B cell (primary cell): ENCODE results near the gene NTPCR. TPM values are rescaled to one million over a fixed set of nuclear protein-coding genes. Genes with fewer than 3 reads are reported as not detected.

Experiments used
- ATAC-seq: fragments of 200-7000 bp; cut with Tn5 transposase; one replicate; pipeline ENCODE4 v1.10.0; 2021; ENCODE audit warnings: low read depth, mild to moderate bottlenecking, moderate number of reproducible peaks, moderate library complexity
- CTCF ChIA-PET: fragments of 350-600 bp; sonication (Branson Sonifier 250); formaldehyde crosslinking; loops from one replicate; lab custom pipeline; 2021; ENCODE audit warnings: antibody characterized with exemption, inconsistent platforms; lab: Charles Lee
- POLR2A ChIA-PET: fragments of 350-600 bp; sonication (Branson Sonifier 250); formaldehyde crosslinking; loops from one replicate; lab custom pipeline; 2021; ENCODE audit warnings: antibody characterized with exemption; lab: Charles Lee
- DNase-seq: peaks from one replicate; pipeline ENCODE4 v3.0.0; 2013
- H2AFZ ChIP-seq: 2 replicates; pipeline ENCODE4 v1.6.1; 2012; ENCODE audit warnings: mild to moderate bottlenecking, low read depth, low read length; ENCODE audit not compliant: insufficient read depth, poor library complexity, severe bottlenecking
- H3K27ac ChIP-seq, 2 donors: 1 replicate in 1 of 2; 2 replicates in 1 of 2; pipeline ENCODE4 v1.5.1; 2012 to 2013; ENCODE audit warnings: low read length in 2 of 2, mild to moderate bottlenecking in 2 of 2, moderate library complexity in 1 of 2
- H3K27me3 ChIP-seq, 4 experiments: fragments of 200-600 bp in 1 of 4; sonication (generic) in 1 of 4; replicated peaks in 1 of 4; 1 replicate in 2 of 4; 2 replicates in 2 of 4; pipeline versions ENCODE4 v1.6.1 to v1.7.0; 2013 to 2016; ENCODE audit warnings: low read length in 3 of 4, mild to moderate bottlenecking in 2 of 4, mixed read lengths in 1 of 4, moderate library complexity in 1 of 4; ENCODE audit not compliant: insufficient read depth in 4 of 4, control insufficient read depth in 3 of 4; ENCODE audit errors: control extremely low read depth in 1 of 4
- H3K36me3 ChIP-seq, 2 experiments: replicated peaks in 1 of 2; 1 replicate in 1 of 2; 2 replicates in 1 of 2; pipeline versions ENCODE4 v1.6.1 to v1.7.1; 2013; ENCODE audit warnings: low read length in 1 of 2; ENCODE audit not compliant: insufficient read depth in 2 of 2, control insufficient read depth in 1 of 2; ENCODE audit errors: control extremely low read depth in 1 of 2, extremely low read depth in 1 of 2
- H3K4me1 ChIP-seq, 2 donors: fragments of 200-600 bp in 1 of 2; sonication (generic) in 1 of 2; 1 replicate in 1 of 2; 2 replicates in 1 of 2; pipeline versions ENCODE4 v1.5.1 to v1.6.1; 2013 to 2017; ENCODE audit warnings: low read length in 2 of 2; ENCODE audit not compliant: control insufficient read depth in 2 of 2, insufficient read depth in 2 of 2
- H3K4me2 ChIP-seq: replicated peaks from 2 replicates; pipeline ENCODE3; 2012; ENCODE audit warnings: mild to moderate bottlenecking, low read depth, low read length; ENCODE audit not compliant: poor library complexity, severe bottlenecking
- H3K4me3 ChIP-seq, 5 experiments: fragments of 200-600 bp in 1 of 5; sonication (generic) in 1 of 5; 1 replicate in 3 of 5; 2 replicates in 2 of 5; pipeline versions ENCODE4 v1.5.1 to v1.7.0; 2011 to 2016; ENCODE audit warnings: low read length in 4 of 5, mild to moderate bottlenecking in 4 of 5, low read depth in 2 of 5, control low read depth in 1 of 5, moderate library complexity in 1 of 5; ENCODE audit not compliant: insufficient read depth in 1 of 5; ENCODE audit errors: control extremely low read depth in 1 of 5, extremely low read depth in 1 of 5
- H3K79me2 ChIP-seq: fragments of 200-600 bp; sonication (generic); one replicate; pipeline ENCODE4 v1.6.0; 2016; ENCODE audit warnings: low read length; ENCODE audit not compliant: control insufficient read depth, insufficient read depth
- H3K9ac ChIP-seq: fragments of 200-600 bp; sonication (generic); 2 replicates; pipeline ENCODE4 v1.6.1; 2017; ENCODE audit warnings: mild to moderate bottlenecking, low read length, moderate library complexity
- H3K9me3 ChIP-seq, 3 donors: one replicate each; pipeline versions ENCODE4 v1.6.1 to v1.7.1; 2013; ENCODE audit warnings: low read length in 2 of 3; ENCODE audit not compliant: control insufficient read depth in 2 of 3, insufficient read depth in 1 of 3; ENCODE audit errors: control extremely low read depth in 1 of 3
- H4K20me1 ChIP-seq: 2 replicates; pipeline ENCODE4 v1.6.0; 2012; ENCODE audit warnings: mild to moderate bottlenecking, low read length; ENCODE audit not compliant: insufficient read depth, control insufficient read depth, poor library complexity, severe bottlenecking
- H3K27ac Mint-ChIP-seq: one replicate; pipeline ENCODE4 v1.8.0; 2021; ENCODE audit warnings: mixed read lengths
- H3K27me3 Mint-ChIP-seq: one replicate; pipeline ENCODE4 v1.8.0; 2021; ENCODE audit warnings: mixed read lengths
- H3K4me1 Mint-ChIP-seq: one replicate; pipeline ENCODE4 v1.8.0; 2021; ENCODE audit warnings: mixed read lengths
- H3K4me3 Mint-ChIP-seq: one replicate; pipeline ENCODE4 v1.8.0; 2021; ENCODE audit warnings: mixed read lengths
- H3K9me3 Mint-ChIP-seq: one replicate; pipeline ENCODE4 v1.8.0; 2022; ENCODE audit warnings: mixed read lengths; ENCODE audit not compliant: insufficient read depth
- EZH2 ChIP-seq: IDR thresholded peaks from 2 replicates; pipeline ENCODE4 v1.6.1; 2012; ENCODE audit warnings: borderline replicate concordance, low read depth, mild to moderate bottlenecking, moderate library complexity, low read length; ENCODE audit not compliant: insufficient read depth, poor library complexity, severe bottlenecking
- WGBS: methylation state at CpG from one replicate; pipeline ENCODE4 v1.1.5; 2013; ENCODE audit warnings: missing lambda C conversion rate; ENCODE audit not compliant: insufficient coverage; 5-methylcytosine and 5-hydroxymethylcytosine counted together
- intact Hi-C: fragments of 100-400 bp; cut with micrococcal nuclease; formaldehyde crosslinking; loops from one replicate; pipeline ENCODE4 v1.10.0; 2022
- polyA plus RNA-seq: library from polyadenylated mRNA; depleted of rRNA; stranded (reverse); fragments of >200 nt; gene quantifications from 2 replicates; pipeline ENCODE4 v1.2.3, GENCODE V29; 2012
- total RNA-seq, 2 donors: library from RNA; stranded (reverse); fragments of 120-200 nt in 1 of 2; gene quantifications; 1 replicate in 1 of 2; 2 replicates in 1 of 2; pipeline versions ENCODE4 v1.2.3 to v1.2.4, GENCODE V29; 2013 to 2022
- TF ChIP-seq, protein P1 (sequence below): fragments of 200-600 bp; IDR thresholded peaks from one replicate; pipeline ENCODE4 v1.8.0; 2022; ENCODE audit warnings: antibody characterized with exemption, mild to moderate bottlenecking

Gene NTPCR
- total and polyA plus RNA-seq, 2 donors (not counting 1 experiment from before 2014, with no cell fraction given), result 7.6 to 16.5 TPM

- no CpG with 5 or more reads among the region's 4 CpGs for WGBS
- Histone ChIP-seq H4K20me1 (no peaks in the 10 kb centered on the region), H3K36me3 (peaks cover 0 to 18% of the 10 kb centered on the region in 2 experiments), H3K4me1 (peaks cover 3 to 6% of the 10 kb centered on the region in 2 donors), H3K4me2 (no peak overlapping the region), H3K27me3 (no peaks in the 10 kb centered on the region), H3K9ac (no peak overlapping the region), H2AFZ (no peak overlapping the region), H3K79me2 (peaks cover 3% of the 10 kb centered on the region), H3K27ac (no peak overlapping the region), H3K4me3 (no peak overlapping the region), H3K9me3 (no peaks in the 10 kb centered on the region)
- Mint-ChIP-seq H3K9me3 (no peaks in the 10 kb centered on the region), H3K27ac (no peak overlapping the region), H3K27me3 (no peaks in the 10 kb centered on the region), H3K4me3 (no peak overlapping the region), H3K4me1 (peaks cover 14% of the 10 kb centered on the region)
- ChIA-PET CTCF (interaction anchor here (1.4 kb wide), 1 partner anchor 11 kb away, joined by 3 read pairs; no protein-coding TSS in a partner anchor), POLR2A (no interaction called here)
- DNase-seq (no peak), ATAC-seq (no peak)
- TF ChIP-seq EZH2, result no peak
- TF ChIP-seq, protein P1, sequence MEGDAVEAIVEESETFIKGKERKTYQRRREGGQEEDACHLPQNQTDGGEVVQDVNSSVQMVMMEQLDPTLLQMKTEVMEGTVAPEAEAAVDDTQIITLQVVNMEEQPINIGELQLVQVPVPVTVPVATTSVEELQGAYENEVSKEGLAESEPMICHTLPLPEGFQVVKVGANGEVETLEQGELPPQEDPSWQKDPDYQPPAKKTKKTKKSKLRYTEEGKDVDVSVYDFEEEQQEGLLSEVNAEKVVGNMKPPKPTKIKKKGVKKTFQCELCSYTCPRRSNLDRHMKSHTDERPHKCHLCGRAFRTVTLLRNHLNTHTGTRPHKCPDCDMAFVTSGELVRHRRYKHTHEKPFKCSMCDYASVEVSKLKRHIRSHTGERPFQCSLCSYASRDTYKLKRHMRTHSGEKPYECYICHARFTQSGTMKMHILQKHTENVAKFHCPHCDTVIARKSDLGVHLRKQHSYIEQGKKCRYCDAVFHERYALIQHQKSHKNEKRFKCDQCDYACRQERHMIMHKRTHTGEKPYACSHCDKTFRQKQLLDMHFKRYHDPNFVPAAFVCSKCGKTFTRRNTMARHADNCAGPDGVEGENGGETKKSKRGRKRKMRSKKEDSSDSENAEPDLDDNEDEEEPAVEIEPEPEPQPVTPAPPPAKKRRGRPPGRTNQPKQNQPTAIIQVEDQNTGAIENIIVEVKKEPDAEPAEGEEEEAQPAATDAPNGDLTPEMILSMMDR, result no peak
- intact Hi-C loops, result no loop called here
Observed at GRCh38 chr1:232964601-232965000, 14.2 kb downstream of the NTPCR start.

- no peak for DNase-seq
- Mint-ChIP-seq H3K27ac (no peak overlapping the region), H3K4me3 (no peak overlapping the region), H3K27me3 (no peaks in the 10 kb centered on the region), H3K9me3 (no peaks in the 10 kb centered on the region), H3K4me1 (peaks cover 14% of the 10 kb centered on the region)
- Histone ChIP-seq H2AFZ (no peak overlapping the region), H3K27me3 (no peaks in the 10 kb centered on the region), H3K9me3 (no peaks in the 10 kb centered on the region), H3K4me3 (no peak overlapping the region), H3K36me3 (peaks cover 0 to 25% of the 10 kb centered on the region in 2 experiments), H3K27ac (no peak overlapping the region), H4K20me1 (no peaks in the 10 kb centered on the region), H3K79me2 (peaks cover 3% of the 10 kb centered on the region), H3K9ac (no peak overlapping the region), H3K4me1 (peaks cover 3 to 6% of the 10 kb centered on the region in 2 donors), H3K4me2 (no peak overlapping the region)
- WGBS, result 87% methylated on average over 9 of the region's 10 CpGs
- no peak for ATAC-seq
- POLR2A ChIA-PET, result no interaction called here
- intact Hi-C loops, result no loop called here
- CTCF ChIA-PET, result interaction anchor here (1.4 kb wide), 1 partner anchor 12 kb away, joined by 3 read pairs; no protein-coding TSS in a partner anchor
- TF ChIP-seq, protein P1, result no peak
- no peak for TF ChIP-seq EZH2
Observed at GRCh38 chr1:232965124-232965911, 14.9 kb downstream of the NTPCR start.
